Retinal pigment epithelial cell (primary cell): ENCODE data around the gene RFX2.
A peak's percentile ranks its signal among the peaks of the same experiment; 100 is the strongest.

Source experiments
- DNase-seq: peaks from one replicate; pipeline ENCODE4 v3.0.0-alpha.2; 2010; ENCODE audit warnings: low read depth
- H3K4me3 ChIP-seq: 2 replicates; pipeline ENCODE4 v1.5.1; 2011; ENCODE audit warnings: mild to moderate bottlenecking, low read length, control low read depth, moderate library complexity
- CTCF ChIP-seq: conservative IDR thresholded peaks from 2 replicates; pipeline ENCODE4 v1.5.1; 2011; ENCODE audit warnings: low read depth, low read length, control low read depth, inconsistent platforms

The RFX2 gene

DNA sequence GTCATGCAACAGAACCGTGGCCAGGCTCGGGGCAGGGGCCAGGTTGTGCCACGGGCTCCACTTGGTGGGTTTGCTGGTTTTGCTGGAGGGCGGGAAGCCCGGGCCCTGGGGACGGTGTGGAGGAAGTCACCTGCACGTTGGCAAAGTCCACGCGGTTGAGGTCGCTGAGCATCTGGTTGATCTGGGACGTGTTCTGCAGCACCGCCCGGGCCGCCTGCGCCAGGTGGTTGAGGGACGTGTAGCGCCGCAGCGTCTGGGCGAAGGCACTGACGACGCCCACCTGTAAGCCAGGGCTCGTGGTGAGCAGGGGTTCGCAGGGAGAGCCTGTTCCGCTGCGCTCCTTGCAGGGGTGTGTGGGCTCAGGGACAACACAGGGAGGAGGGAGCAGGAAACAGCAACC is 107.7 kb downstream of the RFX2 start:
- no peak for TF ChIP-seq CTCF
- H3K4me3 ChIP-seq: no peak overlapping the region
- no peak for DNase-seq

DNA sequence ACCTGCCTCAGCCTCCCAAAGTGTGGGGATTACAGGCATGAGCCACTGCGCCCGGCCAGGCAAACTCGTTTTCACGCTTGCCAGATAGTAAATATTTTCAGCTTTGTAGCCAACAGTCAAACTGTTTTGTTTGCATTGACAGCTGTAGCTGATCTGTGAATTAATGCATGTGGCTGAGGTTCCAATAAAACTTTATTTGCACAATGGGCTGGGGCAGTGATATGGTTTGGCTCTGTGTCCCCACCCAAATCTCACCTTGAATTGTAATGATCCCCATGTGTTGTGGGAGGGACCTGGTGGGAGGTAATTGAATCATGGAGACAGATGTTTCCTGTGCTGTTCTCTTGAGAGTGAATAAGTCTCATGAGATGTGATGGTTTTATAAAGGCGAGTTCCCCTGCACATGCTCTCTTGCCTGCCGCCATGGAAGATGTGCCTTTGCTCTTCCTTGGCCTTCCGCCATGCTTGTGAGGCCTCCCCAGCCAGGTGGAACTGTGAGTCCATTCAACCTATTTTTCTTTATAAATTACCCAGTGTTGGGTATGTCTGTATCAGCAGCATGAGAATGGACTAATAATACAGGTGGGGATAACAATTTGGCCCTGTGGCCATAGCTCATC is 110.0 kb downstream of the RFX2 start:
- no peak for TF ChIP-seq CTCF
- DNase-seq: no peak
- H3K4me3 ChIP-seq: no peak overlapping the region

GRCh38 chr19:5999693-6000092 is 110.6 kb downstream of the RFX2 start:
- no peak for DNase-seq
- TF ChIP-seq CTCF: no peak
- H3K4me3 ChIP-seq: no peak overlapping the region

DNA sequence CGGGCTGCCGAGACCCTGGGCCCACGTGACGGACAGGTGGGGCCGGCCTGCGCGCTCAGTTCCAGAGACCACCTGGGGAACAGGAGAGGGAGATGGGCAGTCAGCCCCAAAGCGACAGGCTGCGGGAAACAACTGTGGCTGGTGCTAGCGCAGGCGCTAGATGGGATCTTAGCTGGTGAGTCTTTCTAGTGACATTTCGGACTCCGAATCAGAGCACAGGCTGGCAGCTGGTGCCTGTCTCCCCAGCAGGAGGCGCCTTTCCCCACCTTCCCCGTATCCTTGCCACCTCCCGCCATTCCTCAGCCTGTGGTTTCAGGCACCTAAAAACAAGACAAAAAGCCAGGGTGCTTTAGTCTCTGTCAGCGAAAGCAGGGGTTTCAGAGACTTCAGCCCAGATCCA is 112.9 kb downstream of the RFX2 start:
- DNase-seq: no peak
- peak; percentile 27 for TF ChIP-seq CTCF
- H3K4me3 ChIP-seq: no peak overlapping the region

DNA sequence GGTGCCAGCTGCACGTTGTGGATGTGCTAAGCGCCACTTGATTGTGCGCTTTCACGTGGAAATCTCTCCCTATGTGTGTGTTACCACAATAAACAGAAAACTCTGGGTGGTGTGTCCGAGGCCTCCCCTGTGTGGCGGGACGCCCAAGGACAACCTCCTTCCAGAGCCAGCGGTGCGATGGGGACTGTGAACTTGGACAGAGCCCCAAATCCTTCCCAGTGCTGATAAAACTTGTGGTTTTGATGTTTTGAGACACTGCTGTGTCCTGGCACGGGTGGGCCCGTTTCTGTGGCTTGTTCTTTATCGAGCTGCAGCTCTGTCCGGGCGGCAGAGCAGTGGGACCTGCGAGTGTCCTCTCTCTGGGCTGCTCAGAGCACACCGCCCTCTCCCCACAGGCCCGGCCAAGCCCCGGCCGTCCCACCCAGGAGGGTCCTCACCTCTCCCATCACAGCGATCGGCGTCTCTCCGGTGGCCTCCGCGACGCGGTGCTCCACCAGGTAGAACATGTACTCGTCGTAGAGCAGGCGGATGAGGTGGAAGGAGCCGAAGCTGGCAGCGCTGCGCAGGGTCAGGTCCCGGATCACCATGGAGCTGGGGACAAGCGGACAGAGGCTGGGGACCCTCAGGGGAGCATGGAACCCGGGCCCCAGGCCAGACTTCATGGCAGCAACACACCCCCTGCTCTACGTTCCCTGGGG is 113.5 kb downstream of the RFX2 start:
- TF ChIP-seq CTCF: no peak
- no peak for DNase-seq

DNA sequence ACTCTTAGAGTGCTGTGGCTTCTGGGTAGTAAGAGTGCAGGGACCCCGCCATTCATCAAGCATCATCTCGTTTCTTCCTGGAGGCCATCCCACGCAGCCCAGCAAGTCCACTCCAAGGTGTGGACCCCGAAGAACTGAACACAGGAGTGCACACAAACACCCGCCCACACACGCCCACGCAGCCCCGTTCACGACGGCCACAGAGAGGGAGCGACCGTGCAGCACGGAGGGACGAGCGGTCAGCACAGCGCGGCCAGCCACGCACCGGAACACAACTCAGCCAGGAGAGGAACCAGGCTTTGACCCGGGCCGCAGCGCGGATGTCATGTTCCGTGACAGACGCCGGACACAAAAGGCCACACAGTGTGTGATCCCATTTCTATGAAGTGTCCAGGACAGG is 114.2 kb downstream of the RFX2 start:
- TF ChIP-seq CTCF: no peak
- no peak for DNase-seq
- no peak overlapping the region for H3K4me3 ChIP-seq

More for the DNA sequence above, 113.5 kb downstream of the RFX2 start:
- no peak overlapping the region for H3K4me3 ChIP-seq

DNA sequence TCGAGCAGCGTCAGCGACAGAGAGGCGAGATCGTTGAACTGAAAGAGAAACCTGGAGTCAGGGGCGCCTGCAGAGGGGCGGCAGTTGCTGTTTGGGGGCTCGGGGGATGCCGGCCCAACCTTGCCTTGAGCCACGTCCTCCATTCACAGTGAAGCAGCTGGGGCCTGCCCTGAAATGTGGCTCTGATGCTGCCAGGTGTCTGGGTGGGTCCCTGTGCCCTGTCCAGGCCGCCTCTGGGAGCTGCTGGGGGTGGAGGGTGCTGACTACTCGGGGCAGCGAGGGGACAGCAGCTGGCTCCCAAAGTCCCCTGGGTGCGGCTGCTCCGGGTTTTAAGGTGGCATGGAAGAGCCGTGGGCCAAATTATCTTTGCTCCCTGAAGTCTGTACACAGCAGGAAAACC is 114.7 kb downstream of the RFX2 start:
- DNase-seq: no peak
- TF ChIP-seq CTCF: no peak
- no peak overlapping the region for H3K4me3 ChIP-seq
